NK-92 (cell line): Measurements from ENCODE around the gene ASXL2.

ENCODE experiments used
- DNase-seq: peaks from one replicate; lab custom pipeline; 2025; ENCODE audit not compliant: unreplicated experiment; lab: John Stamatoyannopoulos, UW

ASXL2 gene

DNA sequence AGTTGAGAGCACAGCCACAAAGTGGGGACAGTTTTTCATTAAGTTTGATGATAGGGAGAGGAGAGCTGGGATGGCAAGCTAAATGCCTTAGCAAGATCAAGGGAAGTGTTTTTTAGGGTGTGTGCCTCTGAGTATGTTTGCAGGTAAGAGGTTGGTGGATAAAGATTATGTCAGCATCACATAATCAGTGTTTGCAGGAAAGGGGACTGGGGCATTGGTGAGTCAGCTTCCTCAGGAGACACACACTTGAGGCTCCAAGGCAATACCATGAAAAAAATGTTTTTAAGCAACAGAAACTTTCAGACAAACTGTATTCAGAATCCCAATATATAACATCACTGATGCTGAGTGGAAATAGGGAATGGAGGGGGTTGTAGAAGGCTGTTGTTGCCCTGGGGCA, 179.5 kb downstream of the ASXL2 start:
- DNase-seq, result no peak

- no peak for DNase-seq
These were observed 180.5 kb downstream of the ASXL2 start for GRCh38 chr2:25697559-25698341.

- no peak for DNase-seq
These were observed 185.4 kb downstream of the ASXL2 start for GRCh38 chr2:25692737-25693445.

- no peak for DNase-seq
These were observed 186.1 kb downstream of the ASXL2 start for GRCh38 chr2:25692143-25692542.

DNA sequence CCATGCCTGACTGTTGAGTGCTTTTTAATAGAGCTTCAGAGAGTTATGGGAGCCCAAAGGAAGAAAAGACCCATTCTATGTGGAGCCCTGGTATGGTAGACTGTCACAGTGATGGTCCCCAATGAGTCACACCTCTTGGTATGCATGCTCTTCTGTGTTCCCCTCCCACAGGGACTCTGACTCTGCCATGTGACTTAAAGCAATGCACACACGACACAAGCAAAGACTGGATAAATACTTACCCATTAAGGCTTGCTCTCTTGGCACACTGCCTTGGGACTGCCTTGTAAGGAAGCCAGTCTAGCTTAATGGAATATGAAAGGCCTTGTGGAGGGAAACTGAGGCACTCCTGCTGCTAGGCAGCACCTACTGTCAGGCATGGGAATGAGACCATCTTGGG, 188.2 kb downstream of the ASXL2 start:
- no peak for DNase-seq

DNA sequence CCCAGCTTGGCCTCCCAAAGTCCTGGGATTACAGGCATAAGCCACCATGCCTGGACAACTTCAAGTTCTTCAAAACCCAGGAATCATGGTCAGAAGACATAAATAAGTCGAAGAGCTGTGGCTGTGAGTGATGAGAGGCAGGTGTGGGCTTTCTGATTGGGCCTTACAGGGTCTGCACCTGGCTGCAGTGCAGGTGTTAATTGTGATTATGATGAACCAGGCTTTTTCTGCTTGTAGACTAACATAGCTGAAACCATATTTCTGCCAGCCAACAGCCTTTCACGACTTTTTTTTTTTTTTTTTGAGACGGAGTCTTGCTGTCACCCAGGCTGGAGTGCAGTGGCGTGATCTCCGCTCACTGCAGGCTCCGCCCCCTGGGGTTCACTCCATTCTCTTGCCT, 190.1 kb downstream of the ASXL2 start:
- DNase-seq, result no peak

GRCh38 chr2:25685741-25686140, 192.5 kb downstream of the ASXL2 start:
- no peak for DNase-seq

GRCh38 chr2:25684577-25685473, 193.5 kb downstream of the ASXL2 start:
- no peak for DNase-seq
